GM10847 (cell line): ENCODE measurements around the gene STRN4.
A peak's percentile ranks its signal among the peaks of the same experiment; 100 is the strongest.

Experiments used
- POLR2A ChIP-seq: IDR thresholded peaks from 2 replicates; pipeline ENCODE4 v1.6.1; 2011; ENCODE audit not compliant: insufficient read length; ENCODE audit errors: extremely low read depth

STRN4 gene

DNA sequence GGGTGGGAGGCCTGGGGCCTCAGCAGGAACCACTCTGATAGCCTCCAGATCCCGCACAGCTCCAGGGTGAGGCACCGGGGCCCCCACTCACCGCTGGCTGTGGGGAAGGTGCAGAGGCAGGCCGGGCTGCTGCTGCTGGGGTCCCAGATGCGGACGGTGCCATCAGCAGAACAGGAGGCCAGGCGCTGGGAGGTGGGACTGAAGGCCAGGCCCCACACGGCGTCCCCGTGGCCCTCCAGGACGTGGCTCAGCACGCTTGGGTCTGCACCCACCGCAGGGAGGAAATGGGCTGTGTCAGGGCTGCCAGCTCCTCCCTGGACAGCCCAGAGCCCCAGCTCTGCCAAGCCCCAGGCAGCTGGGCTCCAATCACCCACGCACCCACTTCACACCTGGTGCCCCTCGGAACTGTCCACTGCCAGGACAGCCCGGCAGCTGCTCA, 23.2 kb downstream of the STRN4 start:
- TF ChIP-seq POLR2A, result no peak

- TF ChIP-seq POLR2A, result no peak
Observed at GRCh38 chr19:46722421-46723022, 23.7 kb downstream of the STRN4 start.

GRCh38 chr19:46722004-46722380, 24.3 kb downstream of the STRN4 start:
- no peak for TF ChIP-seq POLR2A

DNA sequence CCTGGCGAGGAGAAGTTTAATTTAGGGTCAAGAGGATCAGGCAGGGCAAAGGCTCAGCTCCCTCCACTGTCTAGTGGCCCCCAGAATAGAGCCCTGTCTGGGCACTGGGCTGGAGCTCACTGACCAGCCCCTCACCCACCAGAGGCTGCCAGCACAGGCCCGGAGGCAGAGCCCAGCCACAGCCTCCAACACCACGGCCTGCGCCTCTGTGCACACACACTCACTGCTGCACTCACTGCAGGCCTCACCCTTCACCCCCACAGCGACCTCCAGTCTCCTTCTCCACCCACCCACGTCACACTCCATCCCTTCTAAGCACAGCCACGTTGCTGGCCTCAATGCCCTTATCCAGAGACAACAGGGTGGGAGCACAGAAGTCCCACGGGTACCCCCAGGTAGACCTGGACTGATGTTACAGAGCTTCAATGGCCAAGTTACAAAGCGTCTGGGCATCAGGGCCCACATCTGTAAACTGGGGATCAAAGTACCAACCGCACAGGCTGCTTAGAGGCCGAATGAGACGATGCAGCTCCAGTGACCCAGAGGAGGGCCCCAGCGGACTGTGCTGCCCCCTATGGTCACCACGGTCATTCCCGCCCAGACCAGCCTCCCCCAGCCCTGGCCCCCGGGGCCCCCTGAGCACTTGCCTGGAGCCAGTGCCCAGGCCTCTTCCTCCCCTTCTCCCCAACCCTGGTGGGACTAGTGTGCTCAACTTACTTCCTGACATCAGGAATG, 24.8 kb downstream of the STRN4 start:
- TF ChIP-seq POLR2A, result no peak

GRCh38 chr19:46720503-46721239, 25.6 kb downstream of the STRN4 start:
- TF ChIP-seq POLR2A, result no peak

DNA sequence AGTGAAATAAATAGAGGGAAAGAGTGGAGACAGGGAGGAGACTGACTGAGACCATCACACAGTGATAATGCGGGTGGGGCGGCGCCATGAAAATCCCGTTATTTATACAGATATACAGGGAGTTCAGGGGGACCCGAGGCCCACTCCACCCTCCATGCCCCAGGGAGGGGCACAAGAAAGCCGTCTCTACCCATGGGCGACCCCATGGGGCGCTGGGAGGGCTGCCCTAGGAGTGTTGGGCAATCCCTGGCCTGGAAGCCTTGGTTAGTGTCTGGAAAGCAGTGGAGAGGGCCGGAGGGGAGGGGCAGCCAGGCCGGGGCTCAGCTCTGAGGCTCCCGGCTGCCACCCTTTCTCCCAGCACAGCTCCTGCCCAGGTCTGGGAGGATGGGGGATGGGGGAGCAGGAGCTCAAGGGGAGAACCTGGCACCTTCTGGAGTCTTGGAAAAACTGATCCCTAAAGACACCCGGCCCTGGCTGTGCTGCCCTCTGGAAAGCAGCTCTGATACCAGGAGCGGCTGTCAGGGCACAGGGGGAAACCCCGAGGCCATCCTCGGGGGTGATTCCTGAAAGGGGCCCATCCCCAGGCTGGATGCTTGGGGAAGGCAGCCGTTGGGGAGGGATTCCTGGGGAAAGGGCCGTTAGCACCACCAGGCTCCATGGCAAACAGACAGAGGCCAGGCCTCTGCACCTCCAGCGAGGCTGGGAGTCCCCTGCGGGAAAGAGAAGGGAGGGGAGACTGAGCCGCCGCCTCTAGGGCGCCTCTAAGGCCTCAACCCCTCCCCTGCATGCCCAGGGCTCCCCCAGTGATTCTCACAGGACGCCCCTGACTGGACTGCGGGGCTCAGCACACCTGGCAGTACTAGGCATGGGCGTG, 26.4 kb downstream of the STRN4 start:
- no peak for TF ChIP-seq POLR2A

GRCh38 chr19:46718934-46719622, 27.2 kb downstream of the STRN4 start:
- TF ChIP-seq POLR2A, result peak; percentile 38

- TF ChIP-seq POLR2A, result peak; percentile 37
Observed at GRCh38 chr19:46718157-46718933, 27.9 kb downstream of the STRN4 start.

DNA sequence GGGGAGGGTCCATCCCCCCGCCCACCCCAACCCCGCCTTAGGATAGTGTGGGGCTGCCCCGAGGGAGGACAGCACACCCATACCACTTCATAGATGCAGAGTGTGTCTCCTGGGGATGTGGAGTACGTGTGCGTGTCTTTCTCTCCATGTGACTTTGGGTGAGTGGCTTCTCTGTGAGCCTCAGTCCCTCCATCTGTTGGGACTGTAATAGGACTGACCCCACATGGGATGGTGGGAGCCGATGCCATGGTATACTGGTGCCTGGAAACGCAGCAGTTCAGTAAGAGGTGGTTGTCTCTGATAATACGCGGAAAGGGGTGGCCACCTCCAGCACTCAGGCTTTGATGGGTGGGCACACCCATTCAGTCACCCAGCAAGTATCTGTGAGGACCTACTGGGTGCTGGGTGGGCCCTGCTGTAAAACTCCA, 28.5 kb downstream of the STRN4 start:
- TF ChIP-seq POLR2A, result no peak

- TF ChIP-seq POLR2A, result peak; percentile 61
Observed at GRCh38 chr19:46717034-46717715, 29.1 kb downstream of the STRN4 start, which contains the start of gene PRKD2. TSS of gene PRKD2 (minus strand) at chr19:46717114. CDS start at chr19:46716370, 744 bp downstream.

DNA sequence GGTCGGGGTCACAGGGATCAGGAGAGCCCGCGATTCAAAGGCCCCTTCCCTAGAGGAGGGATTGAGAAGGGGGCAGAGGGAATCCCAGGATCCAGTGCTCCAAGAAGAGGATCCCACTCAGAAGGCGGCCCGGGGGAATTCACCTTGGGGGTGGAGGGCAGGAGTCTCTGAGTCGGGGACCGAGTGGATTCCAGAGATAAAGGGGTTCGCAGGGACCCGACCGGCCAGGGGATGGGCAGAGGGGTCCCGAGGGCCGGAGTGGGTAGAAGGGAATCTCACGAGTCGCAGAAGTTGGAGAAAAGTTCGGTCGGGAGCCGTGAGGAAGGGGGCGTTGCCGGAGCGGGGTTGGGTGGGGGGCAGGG, 29.6 kb downstream of the STRN4 start:
- no peak for TF ChIP-seq POLR2A

- TF ChIP-seq POLR2A, result no peak
Observed at GRCh38 chr19:46715975-46716671, 30.1 kb downstream of the STRN4 start.

DNA sequence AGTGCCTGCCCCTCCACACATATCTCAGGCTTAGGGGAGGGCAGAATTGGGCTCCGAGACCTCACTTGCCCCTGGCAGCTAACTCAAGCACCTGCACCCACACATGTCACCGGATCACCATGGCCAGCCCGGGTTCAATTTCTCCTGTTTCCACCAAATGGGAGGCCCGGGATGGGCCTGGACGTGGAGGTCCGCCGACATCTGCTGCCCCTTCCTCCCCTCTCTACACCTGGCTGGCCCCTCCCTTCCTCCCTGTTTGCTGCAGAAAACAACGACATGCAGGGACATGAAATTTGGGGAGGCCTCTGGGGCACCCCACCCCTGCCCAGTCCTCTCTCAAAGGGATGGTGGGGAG, 30.7 kb downstream of the STRN4 start:
- TF ChIP-seq POLR2A, result no peak

GRCh38 chr19:46714444-46715106, 31.7 kb downstream of the STRN4 start:
- TF ChIP-seq POLR2A, result no peak
